ENCODE results near the gene ASCC3.
"Not testable (repeated sequence)": the region's sequence is repeated elsewhere in the genome, so short reads cannot be mapped to it uniquely, and the experiment has no call there.

The ASCC3 gene

DNA sequence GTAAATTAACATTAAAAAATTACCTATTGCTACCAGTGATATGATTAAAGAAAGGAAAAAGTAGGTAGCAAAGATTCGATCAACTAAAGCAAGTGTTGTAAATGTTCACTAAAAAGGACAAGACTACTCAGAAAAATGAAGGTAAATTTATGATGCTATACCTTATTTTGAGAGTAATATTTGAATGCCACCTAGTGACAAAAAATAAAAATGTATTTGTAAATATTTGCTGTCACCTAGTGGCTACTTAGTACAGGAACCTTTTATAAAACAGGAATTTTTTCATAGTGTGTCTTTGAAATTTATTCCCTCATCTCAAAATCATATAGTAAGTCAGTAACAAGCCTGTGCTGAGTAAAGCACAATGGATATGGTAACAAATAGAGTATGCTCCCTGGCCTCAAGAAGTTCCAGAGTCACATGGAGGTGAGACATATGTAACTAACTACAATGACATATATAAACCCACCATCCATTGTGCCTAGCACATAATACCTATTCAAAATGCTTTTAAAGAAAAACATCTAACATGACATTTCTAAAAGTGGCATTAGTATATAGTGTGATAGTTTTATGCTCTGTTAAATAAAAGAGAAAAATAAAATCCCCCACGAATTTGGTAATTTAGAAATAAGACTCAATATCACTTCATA is 223.3 kb downstream of the ASCC3 start:
- DNase-seq: peak in 1 of 2 donors; percentile 34

DNA sequence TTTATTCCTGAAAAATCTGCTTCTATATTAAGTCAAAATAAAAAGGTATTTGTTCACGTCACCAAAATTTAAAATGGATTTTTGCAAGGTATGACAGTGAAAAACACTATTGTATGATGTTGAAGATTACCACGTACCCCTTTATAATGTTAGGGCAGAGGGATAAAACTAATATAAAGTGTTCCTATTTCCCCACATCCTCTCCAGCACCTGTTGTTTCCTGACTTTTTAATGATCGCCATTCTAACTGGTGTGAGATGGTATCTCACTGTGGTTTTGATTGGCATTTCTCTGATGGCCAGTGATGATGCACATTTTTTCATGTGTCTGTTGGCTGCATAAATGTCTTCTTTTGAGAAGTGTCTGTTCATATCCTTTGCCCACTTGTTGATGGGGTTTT is 240.0 kb downstream of the ASCC3 start:
- not testable (repeated sequence) for DNase-seq

DNA sequence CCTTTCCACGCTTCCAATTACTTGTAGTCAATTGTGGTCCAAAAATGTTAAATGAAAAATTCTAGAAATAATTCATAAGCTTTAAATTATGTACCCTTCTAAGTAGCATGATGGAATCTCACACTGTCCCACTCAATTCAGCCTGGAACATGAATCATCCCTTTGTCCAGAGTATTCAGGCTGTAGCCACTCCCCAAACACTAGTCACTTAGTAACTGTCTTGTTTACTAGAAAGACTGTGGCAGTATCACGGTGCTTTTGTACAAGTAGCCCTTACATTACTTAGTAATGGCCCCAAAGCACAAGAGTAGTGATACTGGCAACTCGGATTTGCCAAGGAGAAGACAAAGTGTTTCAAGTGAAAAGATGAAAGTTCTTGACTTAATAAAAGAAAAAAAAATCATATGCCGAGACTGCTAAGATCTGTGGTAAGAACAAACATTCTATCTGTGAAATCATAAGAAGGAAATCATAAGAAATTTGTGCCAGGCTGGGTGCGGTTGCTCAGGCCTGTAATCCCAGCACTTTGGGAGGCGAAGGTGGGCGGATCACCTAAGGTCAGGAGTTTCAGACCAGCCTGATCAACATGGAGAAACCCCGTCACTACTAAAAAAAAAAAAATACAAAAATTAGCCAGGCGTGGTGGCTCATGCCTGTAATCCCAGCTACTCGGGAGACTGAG is 247.9 kb downstream of the ASCC3 start:
- peak in 1 of 2 donors; percentile 76 for DNase-seq

- DNase-seq: no peak
Measured at GRCh38 chr6:100630536-100630935, 250.6 kb downstream of the ASCC3 start.

GRCh38 chr6:100627911-100628758 is 253.0 kb downstream of the ASCC3 start:
- no peak for DNase-seq

DNA sequence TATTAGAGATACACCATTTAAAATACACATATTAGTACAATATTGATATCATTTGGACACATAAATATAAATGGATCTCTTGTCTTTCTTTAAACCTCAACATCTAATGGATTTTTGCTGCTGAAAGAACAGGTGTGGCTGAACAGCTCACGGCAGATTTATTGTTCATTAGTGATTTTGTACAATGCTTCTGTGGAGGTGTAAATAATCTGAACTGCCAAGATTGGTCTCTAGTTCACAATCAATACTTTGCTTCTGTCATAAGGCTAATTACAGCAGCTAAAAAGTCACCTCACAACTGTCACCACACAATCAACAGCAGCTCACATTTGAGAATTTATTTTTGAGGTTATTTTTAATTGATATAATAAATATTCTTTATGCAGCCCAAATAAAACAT is 254.4 kb downstream of the ASCC3 start:
- DNase-seq: no peak

DNA sequence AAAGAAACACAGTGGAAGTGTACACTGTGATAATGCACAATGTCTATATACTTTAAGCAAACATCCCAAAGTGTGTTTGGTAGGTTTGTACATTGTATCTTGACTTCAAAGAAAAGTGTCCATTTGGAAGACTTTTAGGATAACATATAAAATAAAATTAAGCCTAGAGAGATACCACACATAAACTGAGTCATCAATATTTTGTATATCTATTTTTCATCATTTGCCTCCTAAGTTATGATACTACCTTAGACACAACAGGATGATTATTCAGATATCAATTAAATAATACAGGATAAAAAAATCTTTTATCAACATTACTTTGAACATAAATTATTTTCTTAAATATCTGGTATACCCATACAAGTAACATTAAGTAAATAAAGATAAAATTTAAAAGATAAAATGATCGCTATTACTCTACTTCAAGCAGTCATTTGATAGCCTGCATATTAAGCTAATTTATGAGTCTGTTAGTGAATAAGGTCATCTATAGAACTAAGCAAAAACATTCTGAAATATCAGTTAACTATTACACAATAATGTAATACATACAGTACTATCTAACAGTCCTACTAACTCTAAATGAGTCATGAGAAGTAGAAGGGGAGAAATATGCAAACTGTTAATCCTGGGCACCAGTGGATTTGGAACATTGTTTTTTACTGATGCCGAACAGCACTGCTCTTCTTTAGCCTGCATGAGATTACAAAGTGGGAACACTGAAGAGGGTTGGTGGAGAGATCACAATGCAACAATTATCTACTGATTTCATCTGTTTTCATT is 258.0 kb downstream of the ASCC3 start:
- DNase-seq: no peak

- DNase-seq: no peak
Measured at GRCh38 chr6:100620085-100620840, 260.9 kb downstream of the ASCC3 start.

GRCh38 chr6:100618351-100618671 is 262.8 kb downstream of the ASCC3 start:
- no peak for DNase-seq

DNA sequence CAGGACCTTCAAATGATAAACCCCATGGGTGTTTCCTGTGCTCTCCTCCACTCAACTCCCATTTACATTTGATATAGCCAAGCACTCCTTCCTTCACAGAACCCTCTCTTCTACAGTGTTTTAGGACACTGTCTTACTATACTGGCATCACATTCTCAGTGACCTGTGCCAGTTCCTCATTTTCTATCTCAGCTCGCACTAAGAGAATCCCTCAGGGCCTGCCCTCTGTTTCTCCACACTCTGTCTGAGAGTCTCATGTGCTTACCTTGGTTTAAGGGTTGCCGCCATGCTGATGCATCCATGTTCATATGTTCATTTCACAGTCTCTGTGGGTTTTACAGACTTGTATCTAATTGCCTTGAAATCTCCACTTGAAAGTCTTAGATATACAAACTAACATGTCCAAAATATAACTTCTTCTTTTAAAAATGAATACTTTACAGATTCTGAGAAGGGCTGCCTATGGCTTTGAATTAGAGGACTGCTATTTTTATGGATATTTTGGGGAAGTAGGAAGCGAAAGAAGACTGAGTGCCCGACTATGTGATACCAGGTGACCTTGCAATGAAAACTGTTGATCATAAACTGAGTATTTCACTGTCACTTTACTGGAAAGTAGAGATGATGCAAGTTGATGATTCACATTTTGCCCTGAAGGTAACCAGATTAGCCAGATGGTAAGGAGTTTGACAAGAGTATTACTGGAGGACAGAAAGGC is 263.3 kb downstream of the ASCC3 start:
- DNase-seq: no peak

- no peak for DNase-seq
Measured at GRCh38 chr6:100614933-100615332, 266.2 kb downstream of the ASCC3 start.

DNA sequence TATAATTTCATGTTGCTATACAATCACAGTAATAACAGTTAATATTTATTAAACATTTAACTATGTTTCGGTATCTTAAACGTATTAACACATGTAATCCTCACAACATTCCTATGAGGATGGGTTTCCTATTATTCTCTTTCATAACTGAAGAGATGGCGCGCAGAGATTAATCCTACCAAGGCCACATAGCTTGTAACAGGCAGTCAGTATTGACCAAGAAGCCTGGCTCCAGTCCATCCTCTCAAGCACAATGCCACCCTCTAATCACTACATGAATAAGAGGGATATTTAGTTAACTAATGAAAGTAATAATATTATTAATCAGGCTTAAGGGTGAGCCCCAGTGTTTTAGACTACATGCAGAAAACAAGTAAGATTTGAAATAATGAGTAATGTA is 266.7 kb downstream of the ASCC3 start:
- peak in 1 of 2 donors; percentile 5 for DNase-seq

DNA sequence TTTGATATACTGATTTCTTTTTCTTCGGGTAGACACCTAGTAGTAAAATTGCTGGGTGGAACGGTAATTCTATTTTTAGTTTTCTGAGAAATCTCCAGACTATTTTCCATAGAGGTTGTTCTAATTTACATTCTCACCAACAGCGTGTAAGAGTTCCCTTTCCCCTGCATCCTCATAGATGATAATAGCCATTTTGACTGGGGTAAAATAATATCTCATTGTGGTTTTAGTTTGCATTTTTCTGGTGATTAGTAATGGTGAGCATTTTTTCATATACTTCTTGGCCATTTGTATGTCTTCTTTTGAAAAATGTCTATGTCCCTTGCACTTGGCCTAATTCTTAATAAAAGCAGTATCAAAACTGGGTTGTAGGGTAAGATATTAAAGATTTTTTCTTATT is 267.5 kb downstream of the ASCC3 start:
- no peak for DNase-seq

DNA sequence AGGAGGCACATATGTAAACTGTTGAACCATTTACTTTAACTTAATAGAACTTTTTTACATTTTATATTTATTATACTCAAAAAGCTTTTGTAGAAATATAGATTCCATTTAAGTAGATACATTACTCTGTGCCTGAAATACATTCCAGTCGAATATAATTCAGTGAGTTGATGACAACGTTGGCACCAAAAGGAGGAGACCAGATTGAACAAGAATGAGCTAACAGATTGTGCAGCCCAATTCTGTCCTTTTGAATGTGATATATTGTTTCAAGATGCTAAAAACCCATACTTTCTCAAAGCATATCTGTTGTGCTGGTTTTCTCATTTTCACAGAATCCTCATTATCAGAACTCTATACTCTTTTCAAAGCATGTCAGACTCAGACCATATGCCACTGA is 269.0 kb downstream of the ASCC3 start:
- DNase-seq: no peak

- no peak for DNase-seq
Measured at GRCh38 chr6:100599088-100599770, 281.9 kb downstream of the ASCC3 start.

GRCh38 chr6:100595456-100595855 is 285.7 kb downstream of the ASCC3 start:
- DNase-seq: no peak

DNA sequence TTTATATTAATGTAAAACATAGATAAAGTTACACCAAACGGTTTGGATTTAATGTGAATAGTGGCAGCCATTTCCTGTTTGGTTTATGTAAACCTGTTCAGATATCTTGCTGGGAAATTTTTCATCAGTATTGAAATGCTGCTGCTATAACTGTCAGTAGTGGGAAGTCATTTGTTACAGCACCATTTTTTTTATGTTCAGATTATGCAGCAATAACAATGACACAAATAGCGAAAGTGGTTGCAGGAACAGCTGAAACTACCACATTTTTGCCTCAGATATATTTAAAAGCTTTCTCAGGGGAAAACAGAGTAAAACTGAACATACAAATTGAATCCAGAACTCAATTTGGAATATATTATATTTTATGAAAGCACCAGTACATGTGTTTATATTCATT is 287.6 kb downstream of the ASCC3 start:
- DNase-seq: no peak

DNA sequence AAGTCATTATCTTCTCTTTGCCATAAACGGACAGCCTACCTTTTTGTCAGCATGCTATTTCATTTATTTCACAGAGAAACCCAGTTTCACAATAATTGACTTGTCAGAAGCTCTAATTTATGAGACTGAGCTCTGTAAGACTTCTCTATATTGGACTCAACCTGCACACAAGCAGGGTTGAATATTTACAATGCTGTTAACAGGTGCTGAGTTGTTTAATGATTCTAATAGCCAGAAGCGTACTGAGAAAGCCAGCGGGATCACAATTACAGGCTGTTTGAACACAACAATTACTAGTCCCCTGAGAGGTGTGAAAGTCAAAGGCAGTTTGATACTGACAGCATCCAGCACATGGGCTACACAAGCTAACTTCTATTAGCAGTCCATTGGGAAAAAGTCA is 288.2 kb downstream of the ASCC3 start:
- DNase-seq: no peak

- DNase-seq: no peak
Measured at GRCh38 chr6:100577425-100577824, 303.7 kb downstream of the ASCC3 start.

GRCh38 chr6:100575921-100576320 is 305.2 kb downstream of the ASCC3 start:
- no peak for DNase-seq

- DNase-seq: no peak
Measured at GRCh38 chr6:100574836-100575235, 306.3 kb downstream of the ASCC3 start.

Data from hippocampal formation (tissue), 2 donors.